GM21576 (cell line): ENCODE data around the gene HDDC2.

ENCODE experiments used
- ATAC-seq: cut with Tn5 transposase; IDR thresholded peaks from one replicate; pipeline ENCODE4 v1.9.1; 2021; ENCODE audit warnings: mild to moderate bottlenecking, moderate library complexity; ENCODE audit not compliant: unreplicated experiment

The HDDC2 gene

GRCh38 chr6:125271486-125272159 is 30.1 kb downstream of the HDDC2 start:
- ATAC-seq, result no peak

GRCh38 chr6:125270380-125270779 is 31.4 kb downstream of the HDDC2 start:
- no peak for ATAC-seq

GRCh38 chr6:125269328-125269985 is 32.3 kb downstream of the HDDC2 start:
- no peak for ATAC-seq

- ATAC-seq, result no peak
Measured at GRCh38 chr6:125268765-125269164, 33.0 kb downstream of the HDDC2 start.

- ATAC-seq, result no peak
Measured at GRCh38 chr6:125267806-125268523, 33.8 kb downstream of the HDDC2 start.

- ATAC-seq, result no peak
Measured at GRCh38 chr6:125264476-125264875, 37.3 kb downstream of the HDDC2 start.

- ATAC-seq, result no peak
Measured at GRCh38 chr6:125262016-125263013, 39.5 kb downstream of the HDDC2 start.

- ATAC-seq, result no peak
Measured at GRCh38 chr6:125259354-125259736, 42.4 kb downstream of the HDDC2 start.

- ATAC-seq, result no peak
Measured at GRCh38 chr6:125258651-125259353, 43.0 kb downstream of the HDDC2 start.

GRCh38 chr6:125257351-125257750 is 44.4 kb downstream of the HDDC2 start:
- ATAC-seq, result no peak

GRCh38 chr6:125255201-125255600 is 46.6 kb downstream of the HDDC2 start:
- ATAC-seq, result no peak

- no peak for ATAC-seq
Measured at GRCh38 chr6:125254321-125254720, 47.4 kb downstream of the HDDC2 start.

- no peak for ATAC-seq
Measured at GRCh38 chr6:125253881-125254280, 47.9 kb downstream of the HDDC2 start.

- ATAC-seq, result no peak
Measured at GRCh38 chr6:125252891-125253290, 48.9 kb downstream of the HDDC2 start.

GRCh38 chr6:125251516-125252220 is 50.1 kb downstream of the HDDC2 start:
- no peak for ATAC-seq

- no peak for ATAC-seq
Measured at GRCh38 chr6:125250511-125250910, 51.3 kb downstream of the HDDC2 start.

GRCh38 chr6:125248136-125248535 is 53.6 kb downstream of the HDDC2 start:
- no peak for ATAC-seq

- ATAC-seq, result no peak
Measured at GRCh38 chr6:125246566-125246965, 55.2 kb downstream of the HDDC2 start.

- no peak for ATAC-seq
Measured at GRCh38 chr6:125245523-125246264, 56.1 kb downstream of the HDDC2 start.
